GM23338 (cell line): ENCODE results near the gene ASIC3. TPM values are rescaled to one million over a fixed set of nuclear protein-coding genes. Genes with fewer than 3 reads are reported as not detected.

Experiments used
- ATAC-seq: fragments of 200-7000 bp; cut with Tn5 transposase; 3 replicates; pipeline ENCODE4 v1.9.1; 2020
- DNase-seq: peaks from one replicate; pipeline ENCODE4 v3.0.0-alpha.2; 2015; ENCODE audit warnings: low spot score
- H2AFZ ChIP-seq: fragments of 200-600 bp; sonication (generic); 2 replicates; pipeline ENCODE4 v1.8.0; 2016; ENCODE audit warnings: antibody characterized with exemption, mild to moderate bottlenecking, moderate library complexity
- H3F3A ChIP-seq: fragments of 200-600 bp; sonication (generic); replicated peaks from 2 replicates; pipeline ENCODE4 v1.8.0; 2017; ENCODE audit warnings: antibody characterized with exemption, mixed run types, low read depth
- H3K27ac ChIP-seq: fragments of 200-600 bp; sonication (generic); 2 replicates; pipeline ENCODE4 v1.6.1; 2016; ENCODE audit warnings: low read depth
- H3K27me3 ChIP-seq: fragments of 200-600 bp; sonication (generic); 2 replicates; pipeline ENCODE4 v1.8.0; 2016; ENCODE audit warnings: mild to moderate bottlenecking, mixed run types, moderate library complexity; ENCODE audit not compliant: insufficient read depth
- H3K36me3 ChIP-seq: fragments of 200-600 bp; sonication (generic); 2 replicates; pipeline ENCODE4 v1.8.0; 2016; ENCODE audit warnings: mild to moderate bottlenecking; ENCODE audit not compliant: insufficient read depth
- H3K4me1 ChIP-seq: fragments of 200-600 bp; sonication (generic); 2 replicates; pipeline ENCODE4 v1.8.0; 2016; ENCODE audit warnings: mild to moderate bottlenecking, moderate library complexity; ENCODE audit not compliant: insufficient read depth
- H3K4me2 ChIP-seq: fragments of 200-600 bp; sonication (generic); 2 replicates; pipeline ENCODE4 v1.7.1; 2017; ENCODE audit warnings: mixed run types
- H3K4me3 ChIP-seq: fragments of 200-600 bp; sonication (generic); 2 replicates; pipeline ENCODE4 v1.6.1; 2016; ENCODE audit warnings: mixed run types
- H3K79me2 ChIP-seq: fragments of 200-600 bp; sonication (generic); replicated peaks from 2 replicates; pipeline ENCODE4 v1.8.0; 2017; ENCODE audit warnings: mild to moderate bottlenecking; ENCODE audit not compliant: insufficient read depth
- H3K9me2 ChIP-seq: fragments of 200-600 bp; sonication (generic); 2 replicates; pipeline ENCODE4 v1.8.0; 2017; ENCODE audit not compliant: insufficient read depth
- H4K20me1 ChIP-seq: fragments of 200-600 bp; sonication (generic); replicated peaks from 2 replicates; pipeline ENCODE4 v1.8.0; 2017; ENCODE audit warnings: mild to moderate bottlenecking; ENCODE audit not compliant: insufficient read depth
- H3K27ac Mint-ChIP-seq: 2 replicates; pipeline ENCODE4 v1.8.0; 2020; ENCODE audit warnings: inconsistent platforms, mild to moderate bottlenecking, moderate library complexity, mixed read lengths
- H3K27me3 Mint-ChIP-seq: 3 replicates; pipeline ENCODE4 v1.8.0; 2022; ENCODE audit warnings: low read depth, mild to moderate bottlenecking, moderate library complexity, mixed read lengths, inconsistent platforms; ENCODE audit not compliant: insufficient read depth, poor library complexity
- H3K36me3 Mint-ChIP-seq: 3 replicates; pipeline ENCODE4 v1.8.0; 2021; ENCODE audit warnings: low read depth, mild to moderate bottlenecking, inconsistent platforms, moderate library complexity, mixed read lengths
- H3K4me1 Mint-ChIP-seq: 3 replicates; pipeline ENCODE4 v1.8.0; 2020; ENCODE audit warnings: mild to moderate bottlenecking, inconsistent platforms, mixed read lengths
- H3K4me3 Mint-ChIP-seq: 3 replicates; pipeline ENCODE4 v1.8.0; 2021; ENCODE audit warnings: moderate library complexity, mild to moderate bottlenecking, inconsistent platforms, mixed read lengths
- H3K9me3 Mint-ChIP-seq: 3 replicates; pipeline ENCODE4 v1.8.0; 2020; ENCODE audit warnings: moderate library complexity, mild to moderate bottlenecking, inconsistent platforms, mixed read lengths
- CREB1 ChIP-seq: fragments of 250-450 bp; sonication (Bioruptor Pico); IDR thresholded peaks from 2 replicates; pipeline ENCODE4 v1.5.0; 2020; ENCODE audit warnings: low read depth, mild to moderate bottlenecking, moderate library complexity
- EZH2 ChIP-seq: fragments of 200-600 bp; sonication (generic); IDR thresholded peaks from one replicate; pipeline ENCODE4 v1.8.0; 2017; ENCODE audit warnings: antibody characterized with exemption, mild to moderate bottlenecking, low read depth; ENCODE audit not compliant: unreplicated experiment
- EZH2phosphoT487 ChIP-seq: fragments of 200-600 bp; sonication (generic); IDR thresholded peaks from one replicate; pipeline ENCODE4 v1.8.1; 2018; ENCODE audit warnings: antibody characterized with exemption; ENCODE audit not compliant: unreplicated experiment
- JUNB ChIP-seq: IDR thresholded peaks from one replicate; pipeline ENCODE4 v1.6.1; 2016; ENCODE audit warnings: antibody characterized with exemption; ENCODE audit not compliant: unreplicated experiment
- NANOG ChIP-seq: IDR thresholded peaks from 2 replicates; pipeline ENCODE4 v1.6.1; 2016; ENCODE audit warnings: antibody characterized with exemption, borderline replicate concordance
- POLR2AphosphoS5 ChIP-seq: IDR thresholded peaks from 2 replicates; pipeline ENCODE4 v1.6.1; 2016; ENCODE audit warnings: antibody characterized with exemption, low read depth
- STAT1 ChIP-seq: IDR thresholded peaks from one replicate; pipeline ENCODE4 v1.6.1; 2016; ENCODE audit warnings: antibody characterized with exemption; ENCODE audit not compliant: unreplicated experiment
- ZNF114 ChIP-seq: fragments of 250-450 bp; sonication (Bioruptor Pico); IDR thresholded peaks from 2 replicates; pipeline ENCODE4 v1.5.0; 2020; ENCODE audit warnings: mild to moderate bottlenecking, moderate library complexity
- ZNF331 ChIP-seq: fragments of 250-450 bp; sonication (Bioruptor Pico); IDR thresholded peaks from 2 replicates; pipeline ENCODE4 v1.5.0; 2020; ENCODE audit warnings: low read depth, mild to moderate bottlenecking, moderate library complexity
- polyA plus RNA-seq: library from polyadenylated mRNA; unstranded; fragments of >200 nt; fragmentation: Nextera tagmentation; extraction: Ambion mirVana; gene quantifications from 2 replicates; pipeline ENCODE4 v1.2.1, GENCODE V29; 2016
- total RNA-seq: library from RNA; depleted of rRNA; stranded (reverse); fragments of >200 nt; shearing (Covaris generic); gene quantifications from 2 replicates; pipeline ENCODE4 v1.2.3, GENCODE V29; 2014
- TF ChIP-seq, protein P1 (sequence below): IDR thresholded peaks from one replicate; pipeline ENCODE4 v1.6.1; 2018; ENCODE audit warnings: antibody characterized with exemption; ENCODE audit not compliant: unreplicated experiment
- TF ChIP-seq, protein P2 (sequence below): fragments of 250-450 bp; sonication (Bioruptor Pico); IDR thresholded peaks from 2 replicates; pipeline ENCODE4 v1.5.0; 2020; ENCODE audit warnings: mild to moderate bottlenecking, moderate library complexity
- TF ChIP-seq, protein P3 (sequence below): IDR thresholded peaks from 2 replicates; pipeline ENCODE4 v1.6.1; 2016; ENCODE audit warnings: antibody characterized with exemption
- TF ChIP-seq, protein P4 (sequence below), 2 experiments: fragments of 200-600 bp in 1 of 2; sonication (generic) in 1 of 2; conservative IDR thresholded peaks; 2 replicates each; pipeline versions ENCODE4 v1.5.1 to v1.6.1; 2016 to 2017; ENCODE audit warnings: antibody characterized with exemption in 2 of 2, low read depth in 2 of 2, mild to moderate bottlenecking in 2 of 2, moderate library complexity in 1 of 2

The ASIC3 gene
- total and polyA plus RNA-seq, 2 experiments from 2014 or later: 0.87 to 0.90 TPM

DNA sequence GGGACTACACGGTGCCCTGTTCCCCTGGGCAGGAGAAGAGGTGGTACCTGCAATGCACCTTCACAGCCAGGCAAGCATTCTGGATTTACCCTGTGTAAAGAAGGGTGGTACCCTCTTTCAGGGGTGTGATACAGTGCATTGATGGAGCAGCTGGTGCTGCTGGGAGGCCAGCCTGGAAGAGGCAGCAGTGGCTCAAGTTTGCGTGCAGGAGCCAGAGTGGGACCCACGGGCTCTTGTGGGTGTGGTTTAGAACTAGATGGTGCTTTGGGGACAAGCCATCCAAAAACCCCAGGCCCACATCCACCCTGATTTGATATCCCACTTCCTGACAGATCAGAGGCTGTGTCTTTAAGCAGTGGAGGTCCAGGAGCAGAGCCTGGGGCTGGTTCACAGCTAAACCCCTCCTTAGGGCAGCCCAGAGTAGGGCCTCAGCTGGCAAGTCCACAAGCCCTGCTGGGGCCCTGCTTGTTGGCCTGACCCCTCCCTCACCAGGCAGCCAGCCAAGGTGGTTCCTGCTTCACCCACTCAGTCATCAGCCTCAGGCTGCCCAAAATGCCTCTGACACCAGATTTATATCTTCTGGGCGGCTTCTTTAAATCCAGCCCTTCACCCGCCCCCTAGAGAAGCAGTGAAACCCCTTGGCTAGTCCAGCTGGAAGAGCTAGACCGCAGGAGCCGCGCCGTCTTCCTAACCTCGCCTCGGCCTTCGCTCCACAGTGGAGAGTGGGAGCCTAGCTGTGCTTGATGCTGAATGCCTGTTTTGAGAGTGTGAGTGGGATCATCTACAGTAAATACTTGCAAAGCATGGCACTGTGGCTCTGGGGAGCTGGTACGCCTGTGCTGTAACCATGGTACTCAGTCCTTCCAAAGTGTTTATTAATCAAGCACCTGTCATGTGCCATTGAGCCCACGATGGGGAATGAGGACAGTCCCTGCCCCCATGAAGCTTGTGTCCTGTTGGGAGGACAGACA, 1.4 kb upstream of the ASIC3 start:
- Histone ChIP-seq H3K4me3 (no peak overlapping the region), H3F3A (no peaks in the 10 kb centered on the region), H3K27me3 (peaks cover 22% of the 10 kb centered on the region), H4K20me1 (no peaks in the 10 kb centered on the region), H2AFZ (no peak overlapping the region), H3K36me3 (no peaks in the 10 kb centered on the region), H3K27ac (no peak overlapping the region), H3K79me2 (no peaks in the 10 kb centered on the region), H3K9me2 (no peaks in the 10 kb centered on the region), H3K4me1 (no peaks in the 10 kb centered on the region), H3K4me2 (no peak overlapping the region)
- Mint-ChIP-seq H3K36me3 (no peaks in the 10 kb centered on the region; the same call in 2 of the 3 replicates), H3K27me3 (peaks cover 26% of the 10 kb centered on the region), H3K9me3 (no peaks in the 10 kb centered on the region), H3K27ac (no peak overlapping the region), H3K4me3 (no peak overlapping the region), H3K4me1 (peaks cover 4% of the 10 kb centered on the region)
- TF ChIP-seq NANOG (no peak), EZH2phosphoT487 (no peak), JUNB (no peak), EZH2 (no peak), ZNF114 (no peak), CREB1 (CRISPR knock-in tag) (no peak), STAT1 (no peak), ZNF331 (CRISPR knock-in tag) (no peak), POLR2AphosphoS5 (no peak)
- TF ChIP-seq, protein P1, sequence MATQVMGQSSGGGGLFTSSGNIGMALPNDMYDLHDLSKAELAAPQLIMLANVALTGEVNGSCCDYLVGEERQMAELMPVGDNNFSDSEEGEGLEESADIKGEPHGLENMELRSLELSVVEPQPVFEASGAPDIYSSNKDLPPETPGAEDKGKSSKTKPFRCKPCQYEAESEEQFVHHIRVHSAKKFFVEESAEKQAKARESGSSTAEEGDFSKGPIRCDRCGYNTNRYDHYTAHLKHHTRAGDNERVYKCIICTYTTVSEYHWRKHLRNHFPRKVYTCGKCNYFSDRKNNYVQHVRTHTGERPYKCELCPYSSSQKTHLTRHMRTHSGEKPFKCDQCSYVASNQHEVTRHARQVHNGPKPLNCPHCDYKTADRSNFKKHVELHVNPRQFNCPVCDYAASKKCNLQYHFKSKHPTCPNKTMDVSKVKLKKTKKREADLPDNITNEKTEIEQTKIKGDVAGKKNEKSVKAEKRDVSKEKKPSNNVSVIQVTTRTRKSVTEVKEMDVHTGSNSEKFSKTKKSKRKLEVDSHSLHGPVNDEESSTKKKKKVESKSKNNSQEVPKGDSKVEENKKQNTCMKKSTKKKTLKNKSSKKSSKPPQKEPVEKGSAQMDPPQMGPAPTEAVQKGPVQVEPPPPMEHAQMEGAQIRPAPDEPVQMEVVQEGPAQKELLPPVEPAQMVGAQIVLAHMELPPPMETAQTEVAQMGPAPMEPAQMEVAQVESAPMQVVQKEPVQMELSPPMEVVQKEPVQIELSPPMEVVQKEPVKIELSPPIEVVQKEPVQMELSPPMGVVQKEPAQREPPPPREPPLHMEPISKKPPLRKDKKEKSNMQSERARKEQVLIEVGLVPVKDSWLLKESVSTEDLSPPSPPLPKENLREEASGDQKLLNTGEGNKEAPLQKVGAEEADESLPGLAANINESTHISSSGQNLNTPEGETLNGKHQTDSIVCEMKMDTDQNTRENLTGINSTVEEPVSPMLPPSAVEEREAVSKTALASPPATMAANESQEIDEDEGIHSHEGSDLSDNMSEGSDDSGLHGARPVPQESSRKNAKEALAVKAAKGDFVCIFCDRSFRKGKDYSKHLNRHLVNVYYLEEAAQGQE: no peak
- TF ChIP-seq, protein P2, sequence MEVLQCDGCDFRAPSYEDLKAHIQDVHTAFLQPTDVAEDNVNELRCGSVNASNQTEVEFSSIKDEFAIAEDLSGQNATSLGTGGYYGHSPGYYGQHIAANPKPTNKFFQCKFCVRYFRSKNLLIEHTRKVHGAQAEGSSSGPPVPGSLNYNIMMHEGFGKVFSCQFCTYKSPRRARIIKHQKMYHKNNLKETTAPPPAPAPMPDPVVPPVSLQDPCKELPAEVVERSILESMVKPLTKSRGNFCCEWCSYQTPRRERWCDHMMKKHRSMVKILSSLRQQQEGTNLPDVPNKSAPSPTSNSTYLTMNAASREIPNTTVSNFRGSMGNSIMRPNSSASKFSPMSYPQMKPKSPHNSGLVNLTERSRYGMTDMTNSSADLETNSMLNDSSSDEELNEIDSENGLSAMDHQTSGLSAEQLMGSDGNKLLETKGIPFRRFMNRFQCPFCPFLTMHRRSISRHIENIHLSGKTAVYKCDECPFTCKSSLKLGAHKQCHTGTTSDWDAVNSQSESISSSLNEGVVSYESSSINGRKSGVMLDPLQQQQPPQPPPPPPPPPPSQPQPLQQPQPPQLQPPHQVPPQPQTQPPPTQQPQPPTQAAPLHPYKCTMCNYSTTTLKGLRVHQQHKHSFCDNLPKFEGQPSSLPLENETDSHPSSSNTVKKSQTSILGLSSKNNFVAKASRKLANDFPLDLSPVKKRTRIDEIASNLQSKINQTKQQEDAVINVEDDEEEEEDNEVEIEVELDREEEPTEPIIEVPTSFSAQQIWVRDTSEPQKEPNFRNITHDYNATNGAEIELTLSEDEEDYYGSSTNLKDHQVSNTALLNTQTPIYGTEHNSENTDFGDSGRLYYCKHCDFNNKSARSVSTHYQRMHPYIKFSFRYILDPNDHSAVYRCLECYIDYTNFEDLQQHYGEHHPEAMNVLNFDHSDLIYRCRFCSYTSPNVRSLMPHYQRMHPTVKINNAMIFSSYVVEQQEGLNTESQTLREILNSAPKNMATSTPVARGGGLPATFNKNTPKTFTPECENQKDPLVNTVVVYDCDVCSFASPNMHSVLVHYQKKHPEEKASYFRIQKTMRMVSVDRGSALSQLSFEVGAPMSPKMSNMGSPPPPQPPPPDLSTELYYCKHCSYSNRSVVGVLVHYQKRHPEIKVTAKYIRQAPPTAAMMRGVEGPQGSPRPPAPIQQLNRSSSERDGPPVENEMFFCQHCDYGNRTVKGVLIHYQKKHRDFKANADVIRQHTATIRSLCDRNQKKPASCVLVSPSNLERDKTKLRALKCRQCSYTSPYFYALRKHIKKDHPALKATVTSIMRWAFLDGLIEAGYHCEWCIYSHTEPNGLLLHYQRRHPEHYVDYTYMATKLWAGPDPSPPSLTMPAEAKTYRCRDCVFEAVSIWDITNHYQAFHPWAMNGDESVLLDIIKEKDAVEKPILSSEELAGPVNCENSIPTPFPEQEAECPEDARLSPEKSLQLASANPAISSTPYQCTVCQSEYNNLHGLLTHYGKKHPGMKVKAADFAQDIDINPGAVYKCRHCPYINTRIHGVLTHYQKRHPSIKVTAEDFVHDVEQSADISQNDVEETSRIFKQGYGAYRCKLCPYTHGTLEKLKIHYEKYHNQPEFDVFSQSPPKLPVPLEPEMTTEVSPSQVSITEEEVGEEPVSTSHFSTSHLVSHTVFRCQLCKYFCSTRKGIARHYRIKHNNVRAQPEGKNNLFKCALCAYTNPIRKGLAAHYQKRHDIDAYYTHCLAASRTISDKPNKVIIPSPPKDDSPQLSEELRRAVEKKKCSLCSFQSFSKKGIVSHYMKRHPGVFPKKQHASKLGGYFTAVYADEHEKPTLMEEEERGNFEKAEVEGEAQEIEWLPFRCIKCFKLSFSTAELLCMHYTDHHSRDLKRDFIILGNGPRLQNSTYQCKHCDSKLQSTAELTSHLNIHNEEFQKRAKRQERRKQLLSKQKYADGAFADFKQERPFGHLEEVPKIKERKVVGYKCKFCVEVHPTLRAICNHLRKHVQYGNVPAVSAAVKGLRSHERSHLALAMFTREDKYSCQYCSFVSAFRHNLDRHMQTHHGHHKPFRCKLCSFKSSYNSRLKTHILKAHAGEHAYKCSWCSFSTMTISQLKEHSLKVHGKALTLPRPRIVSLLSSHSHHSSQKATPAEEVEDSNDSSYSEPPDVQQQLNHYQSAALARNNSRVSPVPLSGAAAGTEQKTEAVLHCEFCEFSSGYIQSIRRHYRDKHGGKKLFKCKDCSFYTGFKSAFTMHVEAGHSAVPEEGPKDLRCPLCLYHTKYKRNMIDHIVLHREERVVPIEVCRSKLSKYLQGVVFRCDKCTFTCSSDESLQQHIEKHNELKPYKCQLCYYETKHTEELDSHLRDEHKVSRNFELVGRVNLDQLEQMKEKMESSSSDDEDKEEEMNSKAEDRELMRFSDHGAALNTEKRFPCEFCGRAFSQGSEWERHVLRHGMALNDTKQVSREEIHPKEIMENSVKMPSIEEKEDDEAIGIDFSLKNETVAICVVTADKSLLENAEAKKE (CRISPR knock-in tag): no peak
- TF ChIP-seq, protein P3, sequence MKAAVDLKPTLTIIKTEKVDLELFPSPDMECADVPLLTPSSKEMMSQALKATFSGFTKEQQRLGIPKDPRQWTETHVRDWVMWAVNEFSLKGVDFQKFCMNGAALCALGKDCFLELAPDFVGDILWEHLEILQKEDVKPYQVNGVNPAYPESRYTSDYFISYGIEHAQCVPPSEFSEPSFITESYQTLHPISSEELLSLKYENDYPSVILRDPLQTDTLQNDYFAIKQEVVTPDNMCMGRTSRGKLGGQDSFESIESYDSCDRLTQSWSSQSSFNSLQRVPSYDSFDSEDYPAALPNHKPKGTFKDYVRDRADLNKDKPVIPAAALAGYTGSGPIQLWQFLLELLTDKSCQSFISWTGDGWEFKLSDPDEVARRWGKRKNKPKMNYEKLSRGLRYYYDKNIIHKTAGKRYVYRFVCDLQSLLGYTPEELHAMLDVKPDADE: no peak
- TF ChIP-seq, protein P4, sequence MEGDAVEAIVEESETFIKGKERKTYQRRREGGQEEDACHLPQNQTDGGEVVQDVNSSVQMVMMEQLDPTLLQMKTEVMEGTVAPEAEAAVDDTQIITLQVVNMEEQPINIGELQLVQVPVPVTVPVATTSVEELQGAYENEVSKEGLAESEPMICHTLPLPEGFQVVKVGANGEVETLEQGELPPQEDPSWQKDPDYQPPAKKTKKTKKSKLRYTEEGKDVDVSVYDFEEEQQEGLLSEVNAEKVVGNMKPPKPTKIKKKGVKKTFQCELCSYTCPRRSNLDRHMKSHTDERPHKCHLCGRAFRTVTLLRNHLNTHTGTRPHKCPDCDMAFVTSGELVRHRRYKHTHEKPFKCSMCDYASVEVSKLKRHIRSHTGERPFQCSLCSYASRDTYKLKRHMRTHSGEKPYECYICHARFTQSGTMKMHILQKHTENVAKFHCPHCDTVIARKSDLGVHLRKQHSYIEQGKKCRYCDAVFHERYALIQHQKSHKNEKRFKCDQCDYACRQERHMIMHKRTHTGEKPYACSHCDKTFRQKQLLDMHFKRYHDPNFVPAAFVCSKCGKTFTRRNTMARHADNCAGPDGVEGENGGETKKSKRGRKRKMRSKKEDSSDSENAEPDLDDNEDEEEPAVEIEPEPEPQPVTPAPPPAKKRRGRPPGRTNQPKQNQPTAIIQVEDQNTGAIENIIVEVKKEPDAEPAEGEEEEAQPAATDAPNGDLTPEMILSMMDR (conservative IDR thresholded peaks at IDR 0.05; ENCODE audit: low read depth in 2 of 2): no peak
- DNase-seq: no peak
- no peak for ATAC-seq
